Measurements from ENCODE around the gene TIMM17B. TPM values are rescaled to one million over a fixed set of nuclear protein-coding genes. Genes with fewer than 3 reads are reported as not detected.

Gene TIMM17B
- total RNA-seq, 2 donors from 2014 or later, result 78.6 to 83.3 TPM

- no peaks in the 10 kb centered on the region for H3K4me1 Mint-ChIP-seq
- H3K36me3 Mint-ChIP-seq (ENCODE audit: low read depth), result peaks cover 12% of the 10 kb centered on the region
- Histone ChIP-seq H3K27ac (ENCODE audit: low read depth, low read length) (no peak overlapping the region), H3K9me3 (ENCODE audit: control insufficient read depth, low read length) (no peaks in the 10 kb centered on the region), H3K36me3 (ENCODE audit: control insufficient read depth, insufficient read depth, low read length) (peaks cover 8% of the 10 kb centered on the region), H3K27me3 (ENCODE audit: control insufficient read depth, insufficient read depth, low read length, poor library complexity, severe bottlenecking) (no peaks in the 10 kb centered on the region), H3K4me1 (ENCODE audit: control insufficient read depth, insufficient read depth, low read length) (no peaks in the 10 kb centered on the region), H3K9ac (ENCODE audit: extremely low read depth, low read length, poor library complexity, severe bottlenecking) (no peak overlapping the region), H3K4me3 (ENCODE audit: low read length) (no peak overlapping the region)
- peaks cover 59% of the 10 kb centered on the region for H3K9me3 Mint-ChIP-seq
- DNase-seq, result no peak
- H3K4me3 Mint-ChIP-seq, result no peak overlapping the region
- TF ChIP-seq, protein P1, sequence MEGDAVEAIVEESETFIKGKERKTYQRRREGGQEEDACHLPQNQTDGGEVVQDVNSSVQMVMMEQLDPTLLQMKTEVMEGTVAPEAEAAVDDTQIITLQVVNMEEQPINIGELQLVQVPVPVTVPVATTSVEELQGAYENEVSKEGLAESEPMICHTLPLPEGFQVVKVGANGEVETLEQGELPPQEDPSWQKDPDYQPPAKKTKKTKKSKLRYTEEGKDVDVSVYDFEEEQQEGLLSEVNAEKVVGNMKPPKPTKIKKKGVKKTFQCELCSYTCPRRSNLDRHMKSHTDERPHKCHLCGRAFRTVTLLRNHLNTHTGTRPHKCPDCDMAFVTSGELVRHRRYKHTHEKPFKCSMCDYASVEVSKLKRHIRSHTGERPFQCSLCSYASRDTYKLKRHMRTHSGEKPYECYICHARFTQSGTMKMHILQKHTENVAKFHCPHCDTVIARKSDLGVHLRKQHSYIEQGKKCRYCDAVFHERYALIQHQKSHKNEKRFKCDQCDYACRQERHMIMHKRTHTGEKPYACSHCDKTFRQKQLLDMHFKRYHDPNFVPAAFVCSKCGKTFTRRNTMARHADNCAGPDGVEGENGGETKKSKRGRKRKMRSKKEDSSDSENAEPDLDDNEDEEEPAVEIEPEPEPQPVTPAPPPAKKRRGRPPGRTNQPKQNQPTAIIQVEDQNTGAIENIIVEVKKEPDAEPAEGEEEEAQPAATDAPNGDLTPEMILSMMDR (conservative IDR thresholded peaks at IDR 0.05), result no peak
- H3K27ac Mint-ChIP-seq, result no peak overlapping the region
- H3K27me3 Mint-ChIP-seq (ENCODE audit: insufficient read depth), result peaks cover 3% of the 10 kb centered on the region
- 89% methylated on average over 1 of the region's 4 CpGs; no CpG with 5 or more reads in 1 of the 2 experiments for WGBS, 2 experiments (ENCODE audit: insufficient coverage in 1 of 2, insufficient read length in 1 of 2)
Measured at GRCh38 chrX:48892896-48893295, 4.7 kb downstream of the TIMM17B start.

DNA sequence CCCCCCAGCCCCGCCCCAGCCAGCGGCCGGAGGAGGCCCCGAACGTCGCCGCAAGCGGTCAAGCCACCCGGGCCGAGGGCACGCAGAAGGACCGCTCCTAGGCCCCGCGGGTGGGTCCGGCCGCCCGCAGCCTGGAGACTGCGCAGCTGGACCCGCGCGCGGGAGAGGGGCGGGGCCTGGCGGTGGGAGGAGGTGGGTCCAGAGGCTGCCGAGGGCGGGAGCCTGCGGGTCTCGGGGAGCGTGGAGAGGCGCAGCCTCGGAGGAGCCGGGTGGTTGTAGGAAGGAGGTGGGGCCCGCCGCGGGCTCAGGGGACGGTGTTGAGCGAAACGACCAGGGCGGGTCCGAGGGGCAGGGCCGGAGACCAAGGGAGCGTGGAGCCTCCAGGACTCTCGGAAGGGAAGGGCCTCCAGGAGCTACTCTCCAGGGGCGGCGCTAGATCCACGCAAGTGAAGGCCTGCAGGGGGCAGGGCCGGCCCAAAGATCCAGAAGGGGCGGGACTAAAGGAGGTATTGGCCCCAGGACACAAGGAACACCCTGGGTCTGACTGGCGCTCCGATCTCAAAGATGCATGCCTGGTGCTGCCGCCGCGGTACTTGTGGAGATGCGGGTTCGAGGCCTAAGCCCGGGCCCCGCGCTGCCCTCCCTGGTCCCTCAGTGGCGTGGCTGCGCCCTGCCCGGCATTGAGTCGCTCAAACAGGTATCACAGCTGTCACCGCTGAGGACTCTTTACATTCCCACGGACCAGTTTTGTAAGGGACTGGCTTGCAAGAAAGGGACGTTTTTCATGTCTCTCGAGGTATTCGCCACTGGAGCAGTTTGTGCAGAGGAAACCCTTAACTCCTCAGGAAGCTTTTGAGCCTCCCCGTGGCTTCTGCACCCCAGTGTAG, 5.9 kb downstream of the TIMM17B start:
- H3K9me3 Mint-ChIP-seq, result peaks cover 63% of the 10 kb centered on the region
- peak; percentile 92 for DNase-seq
- no peaks in the 10 kb centered on the region for H3K4me1 ChIP-seq (ENCODE audit: control insufficient read depth, insufficient read depth, low read length)
- H3K9me3 ChIP-seq (ENCODE audit: control insufficient read depth, low read length), result no peaks in the 10 kb centered on the region
- no peaks in the 10 kb centered on the region for H3K4me1 Mint-ChIP-seq
- TF ChIP-seq, protein P1 (conservative IDR thresholded peaks at IDR 0.05), result peak; percentile 64
- H3K27me3 Mint-ChIP-seq (ENCODE audit: insufficient read depth), result peaks cover 3% of the 10 kb centered on the region
- H3K27ac ChIP-seq (ENCODE audit: low read depth, low read length), result no peak overlapping the region
- H3K36me3 ChIP-seq (ENCODE audit: control insufficient read depth, insufficient read depth, low read length), result peaks cover 8% of the 10 kb centered on the region
- WGBS, 2 experiments (ENCODE audit: insufficient coverage in 1 of 2, insufficient read length in 1 of 2), result 7 to 14% methylated on average over 6 to 49 of the region's 68 CpGs
- peak overlapping the region; percentile 59 for H3K4me3 Mint-ChIP-seq
- peak overlapping the region; percentile 69 for H3K4me3 ChIP-seq (ENCODE audit: low read length)
- H3K36me3 Mint-ChIP-seq (ENCODE audit: low read depth), result peaks cover 12% of the 10 kb centered on the region
- H3K9ac ChIP-seq (ENCODE audit: extremely low read depth, low read length, poor library complexity, severe bottlenecking), result no peak overlapping the region
- H3K27ac Mint-ChIP-seq, result no peak overlapping the region
- no peaks in the 10 kb centered on the region for H3K27me3 ChIP-seq (ENCODE audit: control insufficient read depth, insufficient read depth, low read length, poor library complexity, severe bottlenecking)

GRCh38 chrX:48890934-48891401, 6.6 kb downstream of the TIMM17B start:
- Histone ChIP-seq H3K27ac (ENCODE audit: low read depth, low read length) (no peak overlapping the region), H3K36me3 (ENCODE audit: control insufficient read depth, insufficient read depth, low read length) (peaks cover 8% of the 10 kb centered on the region), H3K27me3 (ENCODE audit: control insufficient read depth, insufficient read depth, low read length, poor library complexity, severe bottlenecking) (no peaks in the 10 kb centered on the region), H3K4me3 (ENCODE audit: low read length) (peak overlapping the region; percentile 69), H3K9ac (ENCODE audit: extremely low read depth, low read length, poor library complexity, severe bottlenecking) (no peak overlapping the region), H3K4me1 (ENCODE audit: control insufficient read depth, insufficient read depth, low read length) (no peaks in the 10 kb centered on the region), H3K9me3 (ENCODE audit: control insufficient read depth, low read length) (no peaks in the 10 kb centered on the region)
- peak overlapping the region; percentile 40 for H3K27ac Mint-ChIP-seq
- H3K4me1 Mint-ChIP-seq, result no peaks in the 10 kb centered on the region
- DNase-seq, result peak; percentile 66
- peaks cover 3% of the 10 kb centered on the region for H3K27me3 Mint-ChIP-seq (ENCODE audit: insufficient read depth)
- TF ChIP-seq, protein P1 (conservative IDR thresholded peaks at IDR 0.05), result no peak
- H3K9me3 Mint-ChIP-seq, result peaks cover 64% of the 10 kb centered on the region
- peak overlapping the region; percentile 59 for H3K4me3 Mint-ChIP-seq
- WGBS, 2 experiments (ENCODE audit: insufficient coverage in 1 of 2, insufficient read length in 1 of 2), result 3% methylated on average over 35 of the region's 35 CpGs; no CpG with 5 or more reads in 1 of the 2 experiments
- peaks cover 8% of the 10 kb centered on the region for H3K36me3 Mint-ChIP-seq (ENCODE audit: low read depth)
